ENCODE measurements around the gene ADAMTSL3.

The ADAMTSL3 gene

DNA sequence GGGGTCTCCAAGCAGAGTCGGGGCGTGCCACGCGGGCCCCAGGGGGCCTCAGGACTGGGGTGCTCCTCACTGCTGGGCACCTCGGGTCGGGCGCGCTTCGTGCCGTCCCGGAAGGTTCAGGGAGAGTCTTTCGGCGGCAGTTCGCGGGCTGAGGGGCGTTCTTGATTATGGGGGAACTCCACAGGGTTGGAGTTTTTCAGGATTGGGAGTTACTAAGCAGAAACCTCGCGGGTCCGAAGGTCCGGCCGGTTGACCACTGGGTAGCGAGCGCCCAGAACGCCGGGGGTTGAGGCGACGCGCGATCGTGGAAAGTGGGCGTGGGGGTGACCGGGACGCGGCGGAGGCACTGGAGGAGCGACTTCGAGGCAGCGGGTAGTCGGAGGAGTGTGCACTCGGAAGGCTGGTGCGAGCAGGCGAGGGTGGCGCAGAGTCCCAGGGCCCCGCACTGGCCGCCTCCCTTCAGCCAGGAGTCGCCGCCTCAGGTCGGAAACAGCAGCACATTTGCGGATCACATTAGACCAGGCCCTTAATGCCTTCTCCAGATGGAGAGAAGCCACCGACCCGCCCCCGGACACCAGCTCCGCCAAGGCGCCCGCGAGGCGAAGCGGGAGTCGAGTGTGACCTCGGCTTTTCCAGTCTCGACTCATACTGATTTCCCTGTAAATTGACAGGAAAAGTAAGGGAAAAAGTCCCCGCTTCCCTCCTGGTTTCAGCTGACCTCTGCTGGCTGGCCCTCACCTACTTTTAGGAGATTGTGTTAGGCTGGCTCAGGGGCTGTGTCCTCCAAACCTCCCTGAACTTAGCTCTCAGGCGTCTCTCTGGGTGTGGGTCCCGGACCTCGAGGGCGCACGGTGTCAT lies 685 bp downstream of the ADAMTSL3 start:
- DNase-seq (ENCODE audit: low read depth, low spot score) = no peak

DNA sequence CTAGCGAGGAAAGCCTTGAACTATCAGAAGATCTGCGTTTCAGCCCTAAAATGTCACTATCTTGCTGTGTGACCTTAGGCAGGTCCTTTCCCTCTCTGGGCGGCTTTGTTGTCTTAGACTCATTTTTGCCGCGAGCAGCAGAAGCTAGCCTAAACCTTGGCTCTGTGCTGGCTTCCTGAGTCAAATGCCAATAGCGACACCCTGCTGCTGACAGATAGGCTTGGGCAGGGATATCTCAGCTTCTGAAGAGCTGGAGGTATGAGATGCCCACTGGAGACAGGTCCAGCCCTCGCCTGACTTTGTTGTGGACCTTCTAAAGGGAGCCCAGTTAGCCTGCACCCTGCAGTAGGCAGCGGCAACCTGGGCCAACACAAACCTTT lies 1.3 kb downstream of the ADAMTSL3 start:
- no peak for DNase-seq (ENCODE audit: low read depth, low spot score)

- DNase-seq (ENCODE audit: low read depth, low spot score) = no peak
Observed at GRCh38 chr15:83656192-83656591, 2.3 kb downstream of the ADAMTSL3 start.

DNA sequence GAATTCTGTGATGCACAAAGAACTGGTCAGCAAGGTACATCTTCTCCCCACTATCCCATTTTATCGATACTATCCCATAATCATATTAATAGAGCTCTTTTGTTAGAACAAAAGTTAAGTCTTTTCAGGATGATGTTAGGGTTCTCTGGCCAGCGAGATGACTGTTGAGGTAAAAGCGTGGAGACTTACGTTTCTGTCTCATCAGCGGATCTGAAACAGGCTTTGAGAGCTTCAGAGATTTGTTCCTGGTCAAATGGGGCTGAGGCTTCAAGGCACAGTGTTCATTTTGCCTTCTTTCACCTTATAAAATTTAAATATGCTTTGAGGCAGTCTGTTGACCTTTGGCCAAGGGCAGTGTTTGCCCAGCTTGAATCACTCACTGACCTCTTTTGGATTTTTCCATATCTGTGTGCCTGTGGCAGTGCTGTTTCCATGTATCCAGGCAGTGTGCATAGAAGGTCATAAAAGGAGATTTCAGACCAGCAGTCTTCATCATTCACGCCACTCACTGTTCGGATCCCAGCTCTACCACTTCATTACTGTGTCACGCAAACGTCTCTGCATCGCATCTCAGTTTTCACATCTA lies 3.1 kb downstream of the ADAMTSL3 start:
- no peak for DNase-seq (ENCODE audit: low read depth, low spot score)

GRCh38 chr15:83657549-83657948 lies 3.6 kb downstream of the ADAMTSL3 start:
- DNase-seq (ENCODE audit: low read depth, low spot score) = no peak

DNA sequence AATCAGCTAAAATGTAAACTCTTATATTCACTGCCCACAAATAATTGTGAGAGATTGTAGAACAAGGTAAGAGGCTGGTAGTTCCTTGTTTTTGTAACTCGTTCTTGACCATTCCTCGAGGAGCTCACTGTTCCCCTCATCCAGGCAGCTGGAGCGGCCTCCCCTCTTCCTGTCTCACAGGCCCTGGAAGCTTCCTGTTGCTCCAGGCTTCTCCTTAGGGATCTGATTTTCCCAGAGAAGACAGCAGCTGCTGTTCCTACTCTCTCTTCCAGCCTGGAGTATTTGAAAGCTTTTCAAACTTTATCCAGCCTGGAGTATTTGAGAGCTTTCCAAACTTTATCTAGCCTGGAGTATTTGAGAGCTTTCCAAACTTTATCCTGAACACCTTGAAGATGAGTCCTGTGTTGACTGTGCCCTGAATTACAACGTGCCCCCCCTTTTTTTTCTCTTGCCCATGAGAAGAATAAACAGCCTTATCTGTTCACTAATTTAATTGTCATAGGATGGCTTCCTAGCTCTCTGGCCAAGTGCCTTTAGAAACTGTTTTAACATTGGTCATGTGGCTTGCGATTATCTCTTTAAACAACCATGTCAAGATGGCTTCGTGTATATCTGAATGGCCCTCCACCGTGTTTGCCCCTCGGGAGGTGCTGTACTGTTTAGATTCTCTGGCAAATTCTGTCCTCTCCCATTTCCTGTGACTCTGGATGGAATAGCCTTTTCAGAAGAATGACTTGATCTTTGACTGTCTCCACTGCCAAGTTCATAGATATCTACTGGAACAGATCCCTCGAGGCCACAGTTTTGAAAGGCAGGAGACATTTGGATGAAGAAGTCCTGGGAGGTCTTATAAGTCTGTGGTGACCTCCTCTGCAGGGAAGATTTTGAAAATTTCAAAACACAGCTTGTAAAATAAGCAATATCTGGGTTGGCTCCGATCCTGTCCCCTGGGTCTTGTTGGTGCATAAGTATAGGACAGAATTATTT lies 4.8 kb downstream of the ADAMTSL3 start:
- DNase-seq (ENCODE audit: low read depth, low spot score) = no peak

GRCh38 chr15:83659417-83659812 lies 5.5 kb downstream of the ADAMTSL3 start:
- DNase-seq (ENCODE audit: low read depth, low spot score) = no peak

DNA sequence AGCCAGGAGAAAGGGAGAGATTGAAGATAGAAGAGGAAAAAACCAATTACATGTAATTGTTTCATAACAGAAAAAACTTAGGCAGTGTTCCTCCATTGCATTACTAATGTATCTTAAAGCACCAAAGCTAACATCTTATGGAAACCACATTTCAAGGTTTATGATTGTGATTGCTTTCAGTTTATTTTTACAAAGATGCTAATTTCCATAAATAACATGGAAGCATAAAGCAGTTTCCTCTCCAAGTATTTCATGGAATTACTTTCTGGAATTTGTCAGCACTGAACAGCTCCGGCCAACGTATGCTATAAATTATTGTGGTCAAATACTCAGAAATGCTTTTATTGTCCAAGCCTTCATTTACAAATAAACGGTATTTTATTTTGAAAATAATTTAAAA lies 11.6 kb downstream of the ADAMTSL3 start:
- no peak for DNase-seq (ENCODE audit: low read depth, low spot score)

GRCh38 chr15:83670672-83671229 lies 16.8 kb downstream of the ADAMTSL3 start:
- DNase-seq (ENCODE audit: low read depth, low spot score) = no peak

- DNase-seq (ENCODE audit: low read depth, low spot score) = no peak
Observed at GRCh38 chr15:83671603-83672002, 17.7 kb downstream of the ADAMTSL3 start.

DNA sequence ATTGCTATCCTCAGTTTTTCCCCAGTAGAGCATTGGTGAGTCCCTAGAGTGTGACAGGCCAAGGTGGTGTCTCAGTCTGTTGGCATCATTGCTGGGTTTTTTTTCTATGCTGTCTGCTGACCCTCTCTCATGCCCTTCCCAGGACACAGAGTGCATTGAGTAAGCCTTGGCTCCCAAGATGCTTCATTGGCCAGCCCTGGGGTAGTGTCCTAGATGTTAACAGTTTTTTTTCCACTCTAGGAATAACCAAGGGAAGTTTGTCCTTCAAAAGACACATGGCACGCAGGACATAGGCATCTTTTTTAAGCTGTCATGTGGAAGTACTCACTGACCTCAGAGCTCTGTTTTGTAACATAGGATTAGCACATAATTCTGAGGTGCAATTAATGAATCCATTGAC lies 19.5 kb downstream of the ADAMTSL3 start:
- DNase-seq (ENCODE audit: low read depth, low spot score) = no peak

GRCh38 chr15:83682476-83683088 lies 28.7 kb downstream of the ADAMTSL3 start:
- DNase-seq (ENCODE audit: low read depth, low spot score) = no peak

DNA sequence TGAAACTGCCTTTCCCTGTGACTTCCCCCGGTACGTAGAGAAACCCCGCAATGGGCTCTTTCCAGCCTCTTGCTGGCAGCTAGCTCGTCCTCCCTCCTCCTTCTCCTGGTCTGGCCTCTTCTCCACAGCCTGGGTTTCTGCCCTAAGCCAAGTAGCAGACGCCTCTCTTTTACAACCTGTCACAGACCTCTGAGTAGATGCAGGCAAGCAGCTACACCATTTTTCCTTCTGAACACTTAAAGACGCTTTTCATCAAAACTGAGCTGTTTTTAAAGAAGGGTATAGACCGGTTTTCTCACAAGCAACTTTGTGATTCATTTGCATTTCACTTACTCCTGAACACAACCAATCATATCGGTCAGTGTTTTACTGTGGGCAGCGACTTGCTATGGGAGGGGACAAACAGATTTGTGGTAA lies 32.0 kb downstream of the ADAMTSL3 start:
- DNase-seq (ENCODE audit: low read depth, low spot score) = no peak

- DNase-seq (ENCODE audit: low read depth, low spot score) = no peak
Observed at GRCh38 chr15:83688201-83688600, 34.3 kb downstream of the ADAMTSL3 start.

DNA sequence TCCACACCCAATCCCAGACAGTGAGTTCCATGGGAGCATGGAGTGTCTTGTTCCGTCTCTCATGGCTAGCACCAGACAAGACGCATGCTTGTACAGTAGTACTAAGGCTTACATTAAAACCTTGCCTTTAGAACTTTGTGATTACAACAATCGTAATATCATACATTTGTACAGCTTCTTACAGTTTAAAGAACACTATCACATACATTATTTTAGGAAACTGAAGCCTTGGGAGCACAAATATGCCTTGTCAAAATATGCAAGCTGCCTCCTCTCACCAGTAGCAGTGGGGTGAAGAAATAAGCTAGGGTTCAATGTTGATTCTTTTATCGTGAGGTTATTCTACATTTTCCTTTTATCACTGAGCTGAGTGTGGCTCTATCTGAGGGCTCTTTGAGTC lies 36.8 kb downstream of the ADAMTSL3 start:
- no peak for DNase-seq (ENCODE audit: low read depth, low spot score)

DNA sequence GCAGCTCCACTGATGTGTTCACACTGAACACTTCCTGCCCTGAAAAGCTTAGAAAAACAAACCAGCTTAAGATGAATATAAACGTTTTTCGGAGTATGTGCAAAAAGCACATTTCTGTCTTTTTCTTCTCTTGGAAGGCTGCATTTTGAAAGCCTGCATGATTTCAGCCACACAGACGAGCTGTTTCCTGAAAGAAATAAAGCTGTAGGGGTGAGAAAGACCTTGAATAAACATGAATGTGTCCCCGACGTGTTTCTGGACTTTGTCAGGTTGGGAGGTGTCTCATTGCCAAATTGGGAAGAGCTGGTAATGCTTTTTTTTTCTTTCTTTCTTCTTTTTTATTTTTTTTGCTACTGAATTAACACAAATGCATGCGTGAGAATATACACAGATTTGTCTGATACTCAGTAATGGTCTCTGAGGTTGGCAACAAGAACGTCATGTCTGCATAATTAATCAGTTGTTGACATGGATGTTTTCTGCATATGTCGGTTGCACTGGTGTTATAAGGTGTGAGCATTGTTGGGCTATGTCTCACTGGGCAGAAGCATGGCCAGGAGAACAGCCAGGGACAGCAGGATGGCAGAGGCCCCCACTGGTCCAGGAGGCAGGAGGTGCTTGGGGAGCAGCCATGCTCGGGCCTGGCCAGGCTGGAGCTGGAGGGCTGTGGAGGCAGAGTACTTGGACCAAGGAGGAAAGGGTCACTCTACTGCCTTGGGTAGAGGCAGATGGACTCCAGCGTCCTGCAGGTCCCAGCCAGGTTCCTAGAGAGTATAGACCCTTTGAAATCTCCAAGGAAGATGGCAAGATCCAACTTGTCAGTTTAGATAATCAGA lies 39.0 kb downstream of the ADAMTSL3 start:
- DNase-seq (ENCODE audit: low read depth, low spot score) = no peak

GRCh38 chr15:83694015-83694414 lies 40.1 kb downstream of the ADAMTSL3 start:
- no peak for DNase-seq (ENCODE audit: low read depth, low spot score)

DNA sequence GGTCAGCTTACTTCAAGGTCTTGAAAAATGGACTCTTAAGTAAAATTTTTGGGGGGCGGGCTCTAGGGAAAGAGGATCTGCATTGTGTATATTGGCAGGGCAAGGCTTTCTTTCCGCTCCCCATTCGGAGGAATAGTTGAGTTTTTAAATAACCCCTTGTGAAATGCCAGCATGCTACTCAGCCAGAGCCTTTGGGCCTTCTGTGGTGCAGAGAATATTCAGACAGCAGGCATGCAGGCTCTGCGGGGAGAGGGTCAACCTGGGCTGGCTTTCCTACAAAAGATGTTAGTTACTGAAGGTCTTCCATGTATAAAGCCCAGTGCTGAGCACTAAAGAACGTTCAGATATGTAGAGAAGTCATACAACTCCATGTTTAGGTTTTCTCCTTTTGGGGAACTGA lies 40.6 kb downstream of the ADAMTSL3 start:
- no peak for DNase-seq (ENCODE audit: low read depth, low spot score)

DNA sequence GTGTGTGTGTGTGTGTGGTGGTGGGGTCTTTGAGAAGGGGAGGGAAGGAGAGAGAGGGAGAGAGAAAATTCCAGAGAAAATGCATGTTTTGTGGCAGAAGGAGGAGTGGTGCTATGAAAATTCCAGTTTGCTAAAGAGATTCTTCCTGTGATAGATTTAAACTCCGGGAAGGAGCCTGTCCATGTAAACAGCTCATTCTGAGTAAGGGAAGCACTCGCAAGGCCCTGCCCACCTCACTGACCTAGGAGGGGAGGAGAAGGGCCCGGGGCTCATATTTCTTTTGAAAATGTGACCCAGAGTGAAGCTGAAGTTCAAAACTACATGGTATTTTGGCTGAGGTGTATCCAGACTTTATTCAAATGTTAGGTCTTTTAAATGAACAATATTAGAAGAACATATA lies 41.3 kb downstream of the ADAMTSL3 start:
- no peak for DNase-seq (ENCODE audit: low read depth, low spot score)

GRCh38 chr15:83695901-83696425 lies 42.0 kb downstream of the ADAMTSL3 start:
- no peak for DNase-seq (ENCODE audit: low read depth, low spot score)
